Measurements from ENCODE around the gene DALRD3.
A peak's percentile ranks its signal among the peaks of the same experiment; 100 is the strongest.
"Not testable (repeated sequence)": the region's sequence is repeated elsewhere in the genome, so short reads cannot be mapped to it uniquely, and the experiment has no call there.

DALRD3 gene

GRCh38 chr3:49021213-49021812, 2.9 kb upstream of the DALRD3 start:
- peak; percentile 82 for FAIRE-seq

GRCh38 chr3:49020330-49021212, 2.2 kb upstream of the DALRD3 start:
- FAIRE-seq = no peak

- FAIRE-seq = no peak
These were observed 1.6 kb upstream of the DALRD3 start for GRCh38 chr3:49019941-49020329.

- FAIRE-seq = no peak
These were observed 277 bp upstream of the DALRD3 start for GRCh38 chr3:49018707-49019006.

- no peak for FAIRE-seq
These were observed 980 bp downstream of the DALRD3 start for GRCh38 chr3:49017229-49017970.

- no peak for FAIRE-seq
These were observed 1.8 kb downstream of the DALRD3 start for GRCh38 chr3:49016414-49017228.

- FAIRE-seq = no peak
These were observed 2.6 kb downstream of the DALRD3 start for GRCh38 chr3:49015765-49016164.

- FAIRE-seq = no peak
These were observed 3.3 kb downstream of the DALRD3 start for GRCh38 chr3:49015072-49015471.

- no peak for FAIRE-seq
These were observed 4.4 kb downstream of the DALRD3 start for GRCh38 chr3:49013738-49014660.

- FAIRE-seq = no peak
These were observed 5.2 kb downstream of the DALRD3 start for GRCh38 chr3:49013113-49013737.

- no peak for FAIRE-seq
These were observed 5.9 kb downstream of the DALRD3 start for GRCh38 chr3:49012441-49013017.

GRCh38 chr3:49009396-49009795, 9.0 kb downstream of the DALRD3 start:
- no peak for FAIRE-seq

GRCh38 chr3:49008627-49009026, 9.8 kb downstream of the DALRD3 start:
- FAIRE-seq = not testable (repeated sequence)

- FAIRE-seq = no peak
These were observed 10.4 kb downstream of the DALRD3 start for GRCh38 chr3:49007771-49008528.

GRCh38 chr3:49007068-49007770, 11.2 kb downstream of the DALRD3 start, which contains the start of gene WDR6:
Gene WDR6 (plus strand): TSS chr3:49007391. CDS start chr3:49007432, 41 bp downstream.
- no peak for FAIRE-seq

GRCh38 chr3:49006408-49007067, 11.8 kb downstream of the DALRD3 start:
- FAIRE-seq = no peak

- no peak for FAIRE-seq
These were observed 12.4 kb downstream of the DALRD3 start for GRCh38 chr3:49005998-49006397.

- no peak for FAIRE-seq
These were observed 13.1 kb downstream of the DALRD3 start for GRCh38 chr3:49005303-49005680.

Measured in TTC549 (cell line).